ENCODE measurements around the gene CACNA2D1.

- TF ChIP-seq CTCF (IDR thresholded peaks at IDR 0.05) (no peak), POLR2A (IDR thresholded peaks at IDR 0.05) (no peak), POLR2AphosphoS5 (IDR thresholded peaks at IDR 0.05) (no peak)
Observed at GRCh38 chr7:81929386-81929785, 514.2 kb downstream of the CACNA2D1 start.
